GM12874 (cell line): Measurements from ENCODE around the gene AOAH.

Experiments used
- TF ChIP-seq, protein P1 (sequence below): IDR thresholded peaks from 2 replicates; pipeline ENCODE4 v1.5.1; 2011; ENCODE audit warnings: low read depth, mild to moderate bottlenecking, control low read depth, low read length, moderate library complexity; ENCODE audit not compliant: insufficient read depth

The AOAH gene

GRCh38 chr7:36599645-36600313 is 124.5 kb downstream of the AOAH start:
- TF ChIP-seq, protein P1, sequence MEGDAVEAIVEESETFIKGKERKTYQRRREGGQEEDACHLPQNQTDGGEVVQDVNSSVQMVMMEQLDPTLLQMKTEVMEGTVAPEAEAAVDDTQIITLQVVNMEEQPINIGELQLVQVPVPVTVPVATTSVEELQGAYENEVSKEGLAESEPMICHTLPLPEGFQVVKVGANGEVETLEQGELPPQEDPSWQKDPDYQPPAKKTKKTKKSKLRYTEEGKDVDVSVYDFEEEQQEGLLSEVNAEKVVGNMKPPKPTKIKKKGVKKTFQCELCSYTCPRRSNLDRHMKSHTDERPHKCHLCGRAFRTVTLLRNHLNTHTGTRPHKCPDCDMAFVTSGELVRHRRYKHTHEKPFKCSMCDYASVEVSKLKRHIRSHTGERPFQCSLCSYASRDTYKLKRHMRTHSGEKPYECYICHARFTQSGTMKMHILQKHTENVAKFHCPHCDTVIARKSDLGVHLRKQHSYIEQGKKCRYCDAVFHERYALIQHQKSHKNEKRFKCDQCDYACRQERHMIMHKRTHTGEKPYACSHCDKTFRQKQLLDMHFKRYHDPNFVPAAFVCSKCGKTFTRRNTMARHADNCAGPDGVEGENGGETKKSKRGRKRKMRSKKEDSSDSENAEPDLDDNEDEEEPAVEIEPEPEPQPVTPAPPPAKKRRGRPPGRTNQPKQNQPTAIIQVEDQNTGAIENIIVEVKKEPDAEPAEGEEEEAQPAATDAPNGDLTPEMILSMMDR: no peak

DNA sequence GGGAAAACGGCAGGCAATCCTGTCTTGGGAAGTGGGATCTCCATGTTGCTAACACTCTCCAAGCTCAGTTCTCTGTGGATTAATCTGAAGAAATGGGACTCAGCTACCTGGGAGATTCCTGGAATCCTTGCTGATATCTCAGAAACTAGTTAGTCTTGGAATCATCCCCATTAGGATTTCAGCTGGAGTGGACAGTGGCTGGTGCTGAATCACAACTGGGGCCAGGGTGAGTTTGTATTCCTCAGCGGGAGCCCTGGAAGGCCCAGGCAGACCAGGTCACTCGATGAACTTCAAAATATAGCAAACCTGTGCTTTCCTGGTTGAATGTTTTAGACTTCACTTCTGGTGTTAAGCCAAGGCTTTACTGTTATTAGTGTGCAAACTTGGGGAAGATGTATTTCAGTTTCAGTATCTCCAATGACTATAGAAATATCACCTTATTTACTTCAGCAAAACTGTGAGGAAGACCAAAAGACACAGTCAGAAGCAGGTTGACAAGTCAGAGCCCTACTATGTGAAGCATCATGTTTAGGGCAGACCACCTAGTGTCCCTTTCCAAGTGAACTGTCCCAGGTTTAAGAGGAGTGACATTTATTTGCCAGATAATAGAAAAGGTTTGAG is 126.1 kb downstream of the AOAH start:
- TF ChIP-seq, protein P1: no peak

GRCh38 chr7:36597090-36597773 is 127.1 kb downstream of the AOAH start:
- TF ChIP-seq, protein P1: no peak

DNA sequence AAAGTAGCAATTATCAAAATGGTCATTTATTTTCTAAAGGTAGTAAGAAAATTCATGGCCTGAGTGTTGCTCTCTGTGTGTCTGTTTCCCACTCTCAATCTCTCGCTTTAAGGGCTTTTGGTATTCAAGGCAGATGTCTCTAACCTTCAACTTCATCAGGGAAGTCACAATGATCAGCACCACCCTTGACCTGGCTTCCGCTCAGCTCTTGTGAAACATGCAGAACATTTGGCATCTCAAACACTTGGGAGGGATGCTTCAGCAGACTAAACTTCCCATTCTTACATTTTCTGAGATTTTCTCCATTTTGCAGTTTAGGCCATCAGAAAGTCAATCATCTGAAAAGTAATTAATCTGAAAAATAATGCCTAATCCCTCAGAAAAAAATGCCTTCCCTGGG is 129.8 kb downstream of the AOAH start:
- TF ChIP-seq, protein P1: no peak

- TF ChIP-seq, protein P1: no peak
Observed at GRCh38 chr7:36591636-36592035, 132.7 kb downstream of the AOAH start.

- TF ChIP-seq, protein P1: no peak
Observed at GRCh38 chr7:36589391-36589790, 134.9 kb downstream of the AOAH start.

- TF ChIP-seq, protein P1: no peak
Observed at GRCh38 chr7:36583318-36583717, 141.0 kb downstream of the AOAH start.
